Neural cell (in vitro differentiated cells): ENCODE data around the gene CLEC2D. TPM values are rescaled to one million over a fixed set of nuclear protein-coding genes. Genes with fewer than 3 reads are reported as not detected.
"Not testable (repeated sequence)": the region's sequence is repeated elsewhere in the genome, so short reads cannot be mapped to it uniquely, and the experiment has no call there.

Experiments
- H2AFZ ChIP-seq: fragments of 200-600, 300-800 bp; sonication (generic), shearing (Covaris generic); 2 replicates; pipeline ENCODE4 v1.6.0; 2014; ENCODE audit warnings: low read depth, mild to moderate bottlenecking, antibody characterized with exemption, low read length, moderate library complexity
- H3F3A ChIP-seq: fragments of 200-600 bp; shearing (Covaris generic); 2 replicates; pipeline ENCODE4 v1.6.1; 2016; ENCODE audit warnings: mild to moderate bottlenecking, moderate library complexity, mixed read lengths, antibody characterized with exemption, low read length; ENCODE audit not compliant: insufficient read depth, poor library complexity, severe bottlenecking
- H3K27ac ChIP-seq: fragments of 200-600, 300-800 bp; sonication (generic), shearing (Covaris generic); 2 replicates; pipeline ENCODE4 v1.5.1; 2014; ENCODE audit warnings: mild to moderate bottlenecking, low read length, moderate library complexity
- H3K27me3 ChIP-seq: fragments of 300-800, 200-600 bp; sonication (generic), shearing (Covaris generic); 2 replicates; pipeline ENCODE4 v1.6.0; 2014; ENCODE audit warnings: mild to moderate bottlenecking, low read depth, low read length, moderate library complexity; ENCODE audit not compliant: insufficient read depth
- H3K36me3 ChIP-seq: fragments of 300-800, 200-600 bp; sonication (generic), shearing (Covaris generic); 2 replicates; pipeline ENCODE4 v1.5.1; 2014; ENCODE audit warnings: mild to moderate bottlenecking, antibody characterized with exemption, low read length, moderate library complexity; ENCODE audit not compliant: insufficient read depth
- H3K4me2 ChIP-seq: fragments of 300-800, 200-600 bp; sonication (generic), shearing (Covaris generic); 2 replicates; pipeline ENCODE4 v1.6.0; 2014; ENCODE audit warnings: mild to moderate bottlenecking, low read length
- H3K4me3 ChIP-seq: fragments of 300-800, 200-600 bp; sonication (generic), shearing (Covaris generic); 2 replicates; pipeline ENCODE4 v1.5.1; 2014; ENCODE audit warnings: mild to moderate bottlenecking, low read length, moderate library complexity
- H3K79me2 ChIP-seq: fragments of 200-600 bp; shearing (Covaris generic); replicated peaks from 2 replicates; pipeline ENCODE4 v1.6.0; 2014; ENCODE audit warnings: mild to moderate bottlenecking, low read length, moderate library complexity; ENCODE audit not compliant: insufficient read depth
- H3K9ac ChIP-seq: fragments of 300-800, 200-600 bp; sonication (generic), shearing (Covaris generic); 2 replicates; pipeline ENCODE4 v1.6.1; 2016; ENCODE audit warnings: mild to moderate bottlenecking, low read length, mixed read lengths
- H3K9me2 ChIP-seq: fragments of 200-600 bp; shearing (Covaris generic); 2 replicates; pipeline ENCODE4 v1.6.1; 2016; ENCODE audit warnings: mild to moderate bottlenecking, low read length, mixed read lengths; ENCODE audit not compliant: insufficient read depth
- H3K9me3 ChIP-seq: fragments of 200-600, 300-800 bp; sonication (generic), shearing (Covaris generic); 2 replicates; pipeline ENCODE4 v1.6.1; 2016; ENCODE audit warnings: mild to moderate bottlenecking, mixed run types, low read length, moderate library complexity, mixed read lengths
- H4K20me1 ChIP-seq: fragments of 200-600 bp; shearing (Covaris generic); 2 replicates; pipeline ENCODE4 v1.6.1; 2016; ENCODE audit warnings: mild to moderate bottlenecking, mixed run types; ENCODE audit not compliant: insufficient read depth
- RAD21 ChIP-seq: fragments of 450-650 bp; conservative IDR thresholded peaks from 2 replicates; pipeline ENCODE4 v1.6.1; 2014; ENCODE audit warnings: antibody characterized with exemption, mild to moderate bottlenecking, moderate library complexity
- SMC3 ChIP-seq: fragments of 450-650 bp; conservative IDR thresholded peaks from 2 replicates; pipeline ENCODE4 v1.6.1; 2014; ENCODE audit warnings: antibody characterized with exemption, mild to moderate bottlenecking, moderate library complexity; ENCODE audit not compliant: poor library complexity
- polyA plus RNA-seq: library from polyadenylated mRNA; depleted of rRNA; stranded (reverse); fragments of >200 nt; gene quantifications from 2 replicates; pipeline ENCODE4 v1.2.3, GENCODE V29; 2014
- TF ChIP-seq, protein P1 (sequence below): IDR thresholded peaks from 2 replicates; pipeline ENCODE4 v1.6.1; 2012; ENCODE audit warnings: borderline replicate concordance
- TF ChIP-seq, protein P2 (sequence below): fragments of 450-650 bp; IDR thresholded peaks from 2 replicates; pipeline ENCODE4 v1.5.1; 2014; ENCODE audit warnings: antibody characterized with exemption, mild to moderate bottlenecking, moderate library complexity; ENCODE audit not compliant: poor library complexity, severe bottlenecking

Gene CLEC2D
- polyA plus RNA-seq, 1 donor from 2014 or later: 2.6 TPM

DNA sequence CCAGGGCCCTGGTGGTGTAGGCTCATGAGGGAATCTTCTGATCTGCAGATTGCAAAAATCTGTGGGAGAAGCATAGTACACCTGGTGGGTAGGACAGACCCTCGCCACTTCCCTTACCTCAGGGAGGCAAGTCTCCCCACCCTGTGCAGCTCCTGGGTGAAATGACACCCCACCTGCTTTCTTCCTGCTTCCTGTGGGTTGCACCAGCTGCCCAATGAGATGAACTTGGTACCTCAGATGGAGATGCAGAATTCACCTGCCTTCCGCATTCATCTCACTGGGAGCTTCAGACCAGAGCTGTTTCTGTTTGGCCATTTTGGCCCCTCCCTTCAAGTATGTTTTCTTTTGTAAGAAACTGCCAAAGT, 4.7 kb downstream of the CLEC2D start:
- no peak overlapping the region for H3K4me2 ChIP-seq
- no peaks in the 10 kb centered on the region for H3K27me3 ChIP-seq
- no peaks in the 10 kb centered on the region for H3F3A ChIP-seq
- no peaks in the 10 kb centered on the region for H3K9me3 ChIP-seq
- no peaks in the 10 kb centered on the region for H3K36me3 ChIP-seq
- no peak overlapping the region for H2AFZ ChIP-seq
- H4K20me1 ChIP-seq: no peaks in the 10 kb centered on the region
- no peaks in the 10 kb centered on the region for H3K79me2 ChIP-seq
- no peak overlapping the region for H3K27ac ChIP-seq
- no peaks in the 10 kb centered on the region for H3K9me2 ChIP-seq
- H3K9ac ChIP-seq: no peak overlapping the region
- no peak overlapping the region for H3K4me3 ChIP-seq
- TF ChIP-seq SMC3 (no peak), RAD21 (no peak)
- TF ChIP-seq, protein P1, sequence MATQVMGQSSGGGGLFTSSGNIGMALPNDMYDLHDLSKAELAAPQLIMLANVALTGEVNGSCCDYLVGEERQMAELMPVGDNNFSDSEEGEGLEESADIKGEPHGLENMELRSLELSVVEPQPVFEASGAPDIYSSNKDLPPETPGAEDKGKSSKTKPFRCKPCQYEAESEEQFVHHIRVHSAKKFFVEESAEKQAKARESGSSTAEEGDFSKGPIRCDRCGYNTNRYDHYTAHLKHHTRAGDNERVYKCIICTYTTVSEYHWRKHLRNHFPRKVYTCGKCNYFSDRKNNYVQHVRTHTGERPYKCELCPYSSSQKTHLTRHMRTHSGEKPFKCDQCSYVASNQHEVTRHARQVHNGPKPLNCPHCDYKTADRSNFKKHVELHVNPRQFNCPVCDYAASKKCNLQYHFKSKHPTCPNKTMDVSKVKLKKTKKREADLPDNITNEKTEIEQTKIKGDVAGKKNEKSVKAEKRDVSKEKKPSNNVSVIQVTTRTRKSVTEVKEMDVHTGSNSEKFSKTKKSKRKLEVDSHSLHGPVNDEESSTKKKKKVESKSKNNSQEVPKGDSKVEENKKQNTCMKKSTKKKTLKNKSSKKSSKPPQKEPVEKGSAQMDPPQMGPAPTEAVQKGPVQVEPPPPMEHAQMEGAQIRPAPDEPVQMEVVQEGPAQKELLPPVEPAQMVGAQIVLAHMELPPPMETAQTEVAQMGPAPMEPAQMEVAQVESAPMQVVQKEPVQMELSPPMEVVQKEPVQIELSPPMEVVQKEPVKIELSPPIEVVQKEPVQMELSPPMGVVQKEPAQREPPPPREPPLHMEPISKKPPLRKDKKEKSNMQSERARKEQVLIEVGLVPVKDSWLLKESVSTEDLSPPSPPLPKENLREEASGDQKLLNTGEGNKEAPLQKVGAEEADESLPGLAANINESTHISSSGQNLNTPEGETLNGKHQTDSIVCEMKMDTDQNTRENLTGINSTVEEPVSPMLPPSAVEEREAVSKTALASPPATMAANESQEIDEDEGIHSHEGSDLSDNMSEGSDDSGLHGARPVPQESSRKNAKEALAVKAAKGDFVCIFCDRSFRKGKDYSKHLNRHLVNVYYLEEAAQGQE: no peak
- TF ChIP-seq, protein P2, sequence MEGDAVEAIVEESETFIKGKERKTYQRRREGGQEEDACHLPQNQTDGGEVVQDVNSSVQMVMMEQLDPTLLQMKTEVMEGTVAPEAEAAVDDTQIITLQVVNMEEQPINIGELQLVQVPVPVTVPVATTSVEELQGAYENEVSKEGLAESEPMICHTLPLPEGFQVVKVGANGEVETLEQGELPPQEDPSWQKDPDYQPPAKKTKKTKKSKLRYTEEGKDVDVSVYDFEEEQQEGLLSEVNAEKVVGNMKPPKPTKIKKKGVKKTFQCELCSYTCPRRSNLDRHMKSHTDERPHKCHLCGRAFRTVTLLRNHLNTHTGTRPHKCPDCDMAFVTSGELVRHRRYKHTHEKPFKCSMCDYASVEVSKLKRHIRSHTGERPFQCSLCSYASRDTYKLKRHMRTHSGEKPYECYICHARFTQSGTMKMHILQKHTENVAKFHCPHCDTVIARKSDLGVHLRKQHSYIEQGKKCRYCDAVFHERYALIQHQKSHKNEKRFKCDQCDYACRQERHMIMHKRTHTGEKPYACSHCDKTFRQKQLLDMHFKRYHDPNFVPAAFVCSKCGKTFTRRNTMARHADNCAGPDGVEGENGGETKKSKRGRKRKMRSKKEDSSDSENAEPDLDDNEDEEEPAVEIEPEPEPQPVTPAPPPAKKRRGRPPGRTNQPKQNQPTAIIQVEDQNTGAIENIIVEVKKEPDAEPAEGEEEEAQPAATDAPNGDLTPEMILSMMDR: no peak

DNA sequence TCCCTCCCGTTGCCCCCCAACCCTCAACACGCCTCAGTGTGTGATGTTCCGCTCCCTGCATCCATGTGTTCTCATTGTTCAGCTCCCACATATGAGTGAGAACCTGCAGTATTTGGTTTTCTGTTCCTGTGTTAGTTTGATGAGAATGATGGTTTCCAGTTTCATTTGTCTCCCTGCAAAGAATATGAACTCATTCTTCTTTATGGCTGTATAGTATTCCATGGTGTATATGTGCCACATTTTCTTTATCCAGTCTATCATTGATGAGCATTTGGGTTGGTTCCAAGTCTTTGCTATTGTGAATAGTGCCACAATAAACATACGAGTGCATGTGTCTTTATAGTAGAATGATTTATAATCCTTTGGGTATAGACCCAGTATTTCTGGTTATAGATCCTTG, 13.0 kb downstream of the CLEC2D start:
- not testable (repeated sequence) for H3K79me2 ChIP-seq, H3K36me3 ChIP-seq, H3K27ac ChIP-seq, H3K9ac ChIP-seq, H3K9me2 ChIP-seq, H3F3A ChIP-seq, H3K9me3 ChIP-seq, H3K27me3 ChIP-seq, H2AFZ ChIP-seq, H4K20me1 ChIP-seq, H3K4me2 ChIP-seq, H3K4me3 ChIP-seq

DNA sequence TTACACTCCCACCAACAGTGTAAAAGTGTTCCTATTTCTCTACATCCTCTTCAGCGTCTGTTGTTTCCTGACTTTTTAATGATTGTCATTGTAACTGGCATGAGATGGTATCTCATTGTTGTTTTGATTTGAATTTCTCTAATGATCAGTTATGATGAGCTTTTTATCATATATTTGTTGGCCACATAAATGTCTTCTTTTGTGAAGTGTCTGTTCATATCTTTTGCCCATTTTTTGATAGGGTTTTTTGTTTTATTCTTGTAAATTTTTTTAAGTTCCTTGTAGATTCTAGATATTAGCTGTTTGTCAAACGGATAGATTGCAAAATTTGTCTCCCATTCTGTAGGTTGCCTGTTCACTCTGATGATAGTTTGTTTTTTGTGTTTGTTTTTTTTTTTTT, 13.4 kb downstream of the CLEC2D start:
- not testable (repeated sequence) for H3K4me3 ChIP-seq, H3K9me2 ChIP-seq, H3K9me3 ChIP-seq, H3K9ac ChIP-seq, H3K36me3 ChIP-seq, H3K27me3 ChIP-seq, H3K27ac ChIP-seq, H4K20me1 ChIP-seq, H2AFZ ChIP-seq, H3F3A ChIP-seq, H3K4me2 ChIP-seq, H3K79me2 ChIP-seq

- not testable (repeated sequence) for H3K27ac ChIP-seq, H3F3A ChIP-seq, H3K4me2 ChIP-seq, H3K9ac ChIP-seq, H4K20me1 ChIP-seq, H3K27me3 ChIP-seq, H3K9me3 ChIP-seq, H2AFZ ChIP-seq, H3K4me3 ChIP-seq, H3K79me2 ChIP-seq, H3K9me2 ChIP-seq, H3K36me3 ChIP-seq
Measured at GRCh38 chr12:9685366-9685765, 15.9 kb downstream of the CLEC2D start.
